A549 (cell line): ENCODE results near the gene RASSF3.

Experiments
- ESRRA ChIP-seq: fragments of 150-350 bp; IDR thresholded peaks from 2 replicates; pipeline ENCODE4 v1.6.1; 2014; ENCODE audit warnings: mild to moderate bottlenecking, low read length, borderline replicate concordance
- KDM5A ChIP-seq: fragments of 200-600 bp; sonication (generic); IDR thresholded peaks from 2 replicates; pipeline ENCODE4 v1.6.1; 2016; ENCODE audit warnings: antibody characterized with exemption, mild to moderate bottlenecking
- POLR2A ChIP-seq: IDR thresholded peaks from 2 replicates; pipeline ENCODE4 v1.6.1; 2012; ENCODE audit warnings: mild to moderate bottlenecking, low read length
- RNF2 ChIP-seq: fragments of 200-600 bp; sonication (generic); IDR thresholded peaks from 2 replicates; pipeline ENCODE4 v1.6.1; 2016; ENCODE audit warnings: low read depth, mild to moderate bottlenecking, antibody characterized with exemption, moderate library complexity, borderline replicate concordance
- TF ChIP-seq, protein P1 (sequence below): fragments of >200 bp; sonication (Bioruptor Twin); formaldehyde crosslinking; IDR thresholded peaks from 3 replicates; pipeline ENCODE4 v1.5.1; 2016

- TF ChIP-seq, protein P1, sequence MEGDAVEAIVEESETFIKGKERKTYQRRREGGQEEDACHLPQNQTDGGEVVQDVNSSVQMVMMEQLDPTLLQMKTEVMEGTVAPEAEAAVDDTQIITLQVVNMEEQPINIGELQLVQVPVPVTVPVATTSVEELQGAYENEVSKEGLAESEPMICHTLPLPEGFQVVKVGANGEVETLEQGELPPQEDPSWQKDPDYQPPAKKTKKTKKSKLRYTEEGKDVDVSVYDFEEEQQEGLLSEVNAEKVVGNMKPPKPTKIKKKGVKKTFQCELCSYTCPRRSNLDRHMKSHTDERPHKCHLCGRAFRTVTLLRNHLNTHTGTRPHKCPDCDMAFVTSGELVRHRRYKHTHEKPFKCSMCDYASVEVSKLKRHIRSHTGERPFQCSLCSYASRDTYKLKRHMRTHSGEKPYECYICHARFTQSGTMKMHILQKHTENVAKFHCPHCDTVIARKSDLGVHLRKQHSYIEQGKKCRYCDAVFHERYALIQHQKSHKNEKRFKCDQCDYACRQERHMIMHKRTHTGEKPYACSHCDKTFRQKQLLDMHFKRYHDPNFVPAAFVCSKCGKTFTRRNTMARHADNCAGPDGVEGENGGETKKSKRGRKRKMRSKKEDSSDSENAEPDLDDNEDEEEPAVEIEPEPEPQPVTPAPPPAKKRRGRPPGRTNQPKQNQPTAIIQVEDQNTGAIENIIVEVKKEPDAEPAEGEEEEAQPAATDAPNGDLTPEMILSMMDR, result no peak
- no peak for TF ChIP-seq RNF2
- TF ChIP-seq KDM5A, result no peak
- TF ChIP-seq ESRRA, result no peak
- TF ChIP-seq POLR2A, result no peak
Observed at GRCh38 chr12:64600164-64600561, 10.1 kb upstream of the RASSF3 start.
